HG03442 (cell line): Measurements from ENCODE around the gene APH1B.

Source experiments
- ATAC-seq: cut with Tn5 transposase; IDR thresholded peaks from one replicate; pipeline ENCODE4 v1.9.1; 2021; ENCODE audit warnings: mild to moderate bottlenecking, moderate library complexity; ENCODE audit not compliant: unreplicated experiment

Gene APH1B

GRCh38 chr15:63251701-63252100 lies 25.7 kb upstream of the APH1B start:
- ATAC-seq = no peak

- ATAC-seq = no peak
Measured at GRCh38 chr15:63252292-63252691, 25.1 kb upstream of the APH1B start.

DNA sequence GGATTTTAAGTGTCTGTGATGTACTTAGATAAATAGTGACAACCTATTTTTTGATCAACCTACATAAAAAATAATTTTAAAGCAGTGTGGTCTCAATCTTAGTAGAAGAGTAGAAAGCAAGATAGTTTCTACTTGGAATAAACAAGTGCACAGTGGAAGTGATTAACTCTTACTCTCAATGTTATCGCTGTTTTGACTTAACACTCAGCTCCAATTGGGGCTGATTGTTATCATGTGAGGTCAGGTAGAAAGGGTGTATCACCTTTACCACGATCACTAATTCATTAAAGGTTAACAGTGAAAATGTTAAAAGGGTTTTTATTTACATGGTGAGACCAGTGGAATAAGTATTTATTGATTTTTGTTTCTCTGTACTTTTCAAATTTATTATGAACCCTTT lies 22.4 kb upstream of the APH1B start:
- ATAC-seq = no peak

GRCh38 chr15:63255489-63255990 lies 21.9 kb upstream of the APH1B start:
- ATAC-seq = no peak

DNA sequence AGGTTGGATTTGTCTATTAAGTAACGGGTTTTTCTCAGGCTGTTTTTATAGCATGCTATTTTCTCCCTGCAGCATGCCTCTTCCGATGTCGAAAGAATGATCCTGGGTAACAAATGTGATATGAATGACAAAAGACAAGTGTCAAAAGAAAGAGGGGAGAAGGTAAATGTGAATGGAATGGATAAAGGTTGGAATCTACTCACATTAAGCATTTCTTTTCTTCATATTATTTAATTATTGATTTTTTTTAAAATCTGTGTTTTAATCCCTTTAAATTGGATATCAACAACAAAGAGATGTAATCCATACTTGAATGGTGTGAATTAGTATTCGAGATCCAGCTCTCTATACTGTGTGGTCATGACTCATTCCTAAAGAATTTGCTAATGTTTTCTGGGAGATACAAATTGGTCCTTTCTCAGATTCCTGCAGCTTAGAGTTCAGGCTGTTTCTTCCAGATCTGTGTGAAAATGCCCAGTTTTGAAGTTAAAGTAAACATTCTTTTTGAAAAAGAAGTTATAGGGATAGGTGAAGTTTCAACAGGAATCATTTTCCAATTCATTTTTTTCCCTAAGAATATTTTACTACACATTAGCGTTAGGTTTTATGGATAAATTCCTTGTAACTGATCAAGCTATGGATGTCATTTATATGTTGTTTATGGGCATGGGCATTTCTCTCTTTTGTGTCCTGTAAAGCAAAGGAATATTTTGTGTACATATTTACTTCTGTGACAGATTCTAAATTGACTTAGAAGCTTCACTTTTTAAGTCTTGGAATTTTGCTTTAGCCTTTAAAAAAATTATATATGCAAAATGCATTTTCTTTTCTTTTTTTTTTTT lies 20.8 kb upstream of the APH1B start:
- ATAC-seq = no peak

GRCh38 chr15:63258658-63259057 lies 18.7 kb upstream of the APH1B start:
- ATAC-seq = no peak

DNA sequence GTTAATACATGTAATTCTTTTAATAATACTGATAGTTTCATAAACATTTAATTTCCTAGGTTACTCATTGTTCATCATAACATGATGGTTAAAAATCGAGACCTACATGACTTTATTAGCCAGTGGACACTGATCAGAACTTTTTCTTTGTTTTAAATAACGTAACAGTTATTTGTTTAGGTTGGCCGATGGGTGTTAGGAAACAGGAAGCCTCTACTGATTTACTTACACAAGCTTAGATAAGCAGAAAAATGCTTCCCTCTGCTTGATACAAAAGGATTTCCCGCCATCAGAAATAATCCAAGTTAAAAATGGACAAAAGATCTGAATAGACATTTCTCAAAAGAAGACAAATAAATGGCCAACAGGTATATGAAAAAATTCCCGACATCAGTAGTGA lies 16.6 kb upstream of the APH1B start:
- no peak for ATAC-seq

DNA sequence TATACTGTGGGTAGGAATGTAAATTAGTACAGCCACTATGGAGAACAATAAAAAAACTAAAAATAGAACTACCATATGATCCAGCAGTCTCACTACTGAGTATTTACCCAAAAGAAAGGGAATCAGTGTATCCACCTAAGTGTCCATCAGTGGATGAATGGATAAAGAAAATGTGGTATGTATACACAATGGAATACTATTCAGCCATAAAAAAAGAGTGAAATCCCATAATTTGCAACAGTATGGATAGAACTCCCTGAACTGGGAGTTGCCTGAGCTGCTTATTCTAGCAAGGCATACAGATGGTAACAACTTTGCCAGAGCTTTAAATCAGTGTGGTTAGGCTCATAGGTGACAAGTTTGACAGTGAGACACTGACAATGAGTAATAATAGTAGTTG lies 16.1 kb upstream of the APH1B start:
- ATAC-seq = no peak

DNA sequence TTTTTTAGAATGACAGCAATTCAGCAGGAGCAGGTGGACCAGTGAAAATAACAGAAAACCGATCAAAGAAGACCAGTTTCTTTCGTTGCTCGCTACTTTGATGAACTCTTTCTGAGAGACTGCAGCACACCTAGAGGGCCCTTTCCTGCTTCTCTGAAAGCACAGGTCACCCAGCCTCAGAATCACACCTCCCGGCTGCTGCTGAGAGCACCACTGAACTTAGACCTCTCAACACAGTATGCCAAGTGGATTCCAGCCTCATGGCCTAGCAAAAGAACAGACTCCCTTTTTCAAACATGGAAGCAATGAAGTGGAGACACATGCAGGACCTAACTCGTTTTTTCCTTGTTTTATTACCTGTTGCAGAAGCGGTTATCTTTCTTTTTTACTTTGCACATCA lies 13.9 kb upstream of the APH1B start:
- ATAC-seq = no peak

- ATAC-seq = no peak
Measured at GRCh38 chr15:63264688-63265293, 12.6 kb upstream of the APH1B start.

DNA sequence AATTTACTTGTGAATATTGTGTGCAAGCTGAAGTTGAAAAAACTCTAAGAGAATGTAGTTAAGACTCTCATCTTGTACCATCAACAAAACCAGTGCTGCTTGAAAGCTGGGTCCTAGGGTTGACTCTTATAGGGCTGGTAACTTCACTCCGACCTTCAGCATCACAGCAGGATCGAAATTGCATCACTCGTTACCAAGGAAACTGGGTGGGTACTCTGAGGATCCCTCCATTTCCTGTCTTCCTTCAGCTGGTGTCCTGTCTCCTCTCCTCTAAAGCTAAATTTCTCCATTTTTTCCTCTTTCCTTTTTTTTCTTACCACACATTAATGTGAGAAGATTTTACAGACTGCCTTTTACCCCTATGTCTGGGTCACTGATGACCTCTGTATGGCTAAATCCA lies 3.0 kb upstream of the APH1B start:
- no peak for ATAC-seq

GRCh38 chr15:63276342-63277037 lies 915 bp upstream of the APH1B start:
- ATAC-seq = no peak

DNA sequence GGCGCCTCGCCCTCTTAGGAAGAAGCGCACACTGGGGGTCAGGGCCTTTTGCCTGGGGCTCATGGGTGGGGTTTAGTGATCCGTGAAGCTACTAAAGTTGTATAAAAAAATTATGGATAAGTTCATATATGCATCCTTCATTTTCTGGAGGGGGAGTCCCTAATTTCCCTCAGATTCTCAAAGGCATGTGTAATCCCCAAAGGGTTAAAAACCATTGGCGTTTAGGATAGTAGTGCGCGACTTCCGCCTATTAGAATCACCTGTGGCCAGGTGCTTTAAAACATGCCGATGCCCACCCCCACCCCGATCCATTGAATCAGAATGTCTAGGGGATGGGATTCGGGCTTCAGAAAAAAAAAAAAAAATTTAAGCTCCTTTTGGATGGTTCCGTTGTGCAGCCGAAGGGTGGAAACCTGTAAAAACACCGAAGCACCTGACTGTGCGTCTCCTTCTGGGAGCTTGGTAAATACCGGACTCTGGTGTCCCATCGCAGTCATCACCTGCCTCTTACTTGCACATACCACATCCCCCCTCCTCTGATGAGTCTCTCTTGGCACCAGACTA lies 570 bp downstream of the APH1B start:
- ATAC-seq = no peak

- ATAC-seq = no peak
Measured at GRCh38 chr15:63283126-63283525, 5.7 kb downstream of the APH1B start.

GRCh38 chr15:63284335-63284734 lies 6.9 kb downstream of the APH1B start:
- ATAC-seq = no peak

DNA sequence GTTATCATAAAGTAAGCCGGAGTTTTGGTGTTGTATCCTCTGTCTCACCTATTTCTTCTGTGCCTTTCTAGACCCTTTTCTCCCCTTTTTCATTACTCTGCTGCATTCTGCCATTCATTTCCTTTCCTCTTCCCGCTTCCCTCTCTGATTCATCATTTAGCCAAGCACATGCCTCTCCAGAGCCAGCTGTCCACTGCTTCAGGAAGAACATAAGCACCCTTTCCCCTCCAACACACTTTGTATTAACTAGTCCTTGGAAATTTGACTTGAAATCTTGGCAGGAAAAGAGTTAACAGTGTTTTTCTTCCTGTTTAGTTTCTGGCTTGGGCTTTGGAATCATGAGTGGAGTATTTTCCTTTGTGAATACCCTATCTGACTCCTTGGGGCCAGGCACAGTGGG lies 9.7 kb downstream of the APH1B start:
- ATAC-seq = no peak

- ATAC-seq = no peak
Measured at GRCh38 chr15:63288342-63288741, 10.9 kb downstream of the APH1B start.

DNA sequence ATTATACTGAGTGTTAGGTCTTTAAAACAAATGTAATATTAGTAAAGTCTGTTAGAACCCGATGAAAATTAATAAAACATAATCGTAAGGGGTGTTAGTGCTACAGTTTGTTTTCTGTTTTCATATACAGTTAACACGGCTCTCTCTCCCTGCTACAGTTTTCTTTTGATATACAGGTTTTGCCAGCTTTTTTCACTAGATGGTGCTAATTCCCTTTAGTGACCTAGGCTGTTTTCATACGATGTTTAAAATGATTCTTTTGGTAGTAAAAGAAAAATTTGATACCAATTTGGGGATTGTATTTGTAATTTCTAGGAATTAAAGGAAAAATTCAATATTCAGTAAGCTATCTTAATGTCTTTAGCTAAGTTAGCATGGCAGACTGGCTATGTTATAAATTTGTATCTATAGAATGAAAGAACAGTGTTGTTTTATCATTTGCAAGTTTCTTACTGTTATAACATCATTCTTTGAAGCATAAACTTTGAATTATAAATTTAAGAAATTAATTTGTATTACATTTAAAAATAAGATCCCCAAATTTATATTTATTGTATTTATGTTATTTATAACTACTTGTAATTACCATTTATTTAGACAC lies 11.5 kb downstream of the APH1B start:
- ATAC-seq = no peak

DNA sequence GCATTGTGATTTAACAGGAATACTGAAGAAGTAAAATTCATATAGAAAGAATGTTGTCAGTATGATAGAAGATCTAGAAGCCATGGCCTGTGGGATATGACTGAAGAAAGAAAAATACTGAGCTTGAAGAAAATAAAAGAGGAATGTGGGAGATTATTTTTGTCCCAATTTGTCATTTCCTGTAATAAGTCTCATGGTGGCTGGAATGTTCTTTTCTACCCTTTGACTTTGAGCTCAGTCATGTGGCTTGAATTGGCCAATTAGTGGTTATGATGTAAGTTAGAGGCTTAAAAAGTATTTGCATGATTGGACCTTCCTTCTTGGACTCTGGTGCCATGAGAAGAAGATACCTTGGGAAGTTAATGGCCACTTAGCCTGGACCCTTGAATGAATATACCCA lies 14.1 kb downstream of the APH1B start:
- ATAC-seq = no peak

DNA sequence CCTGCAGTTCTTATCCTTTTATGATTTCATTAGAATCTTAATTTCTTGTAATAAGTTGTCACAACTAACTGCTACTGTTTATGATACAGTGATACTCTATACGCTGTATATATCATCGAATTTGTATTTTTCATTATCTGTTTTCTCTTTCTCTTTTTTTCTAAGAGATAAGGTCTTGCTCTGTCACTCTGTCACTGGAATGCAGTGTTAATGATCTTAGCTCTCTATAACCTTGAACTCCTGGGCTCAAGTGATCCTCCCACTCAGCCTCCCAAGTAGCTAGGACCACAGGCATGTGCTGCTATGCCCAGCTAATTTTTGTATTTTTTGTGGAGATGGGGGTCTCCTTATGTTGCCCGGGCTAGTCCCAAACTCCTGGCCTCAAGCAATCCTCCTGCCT lies 14.8 kb downstream of the APH1B start:
- ATAC-seq = no peak

DNA sequence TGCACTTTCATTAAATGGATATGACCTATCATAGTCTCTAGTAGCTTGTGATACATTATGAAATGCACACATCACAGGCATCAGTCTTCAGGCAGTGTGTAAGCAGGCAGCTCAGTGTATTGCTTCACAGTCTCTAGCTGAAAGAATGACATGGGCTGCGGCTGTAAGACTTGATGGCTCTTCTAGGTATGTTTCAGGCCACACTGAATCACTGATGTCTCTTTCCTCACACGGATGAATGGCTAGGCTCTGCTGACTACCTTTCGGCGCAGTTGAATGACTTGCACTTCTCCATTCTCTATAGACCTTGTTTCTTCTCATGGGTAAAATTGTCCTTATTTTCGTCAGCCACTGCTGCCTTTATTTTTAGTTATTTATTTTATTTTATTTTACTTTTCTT lies 15.4 kb downstream of the APH1B start:
- no peak for ATAC-seq
